Activated B cell treated with CpG ODN at 0.5 μM for 24 hours (primary cell): ENCODE data around the gene PIK3AP1. TPM values are rescaled to one million over a fixed set of nuclear protein-coding genes. Genes with fewer than 3 reads are reported as not detected.

ENCODE experiments used
- ATAC-seq: fragments of 200-7000 bp; cut with Tn5 transposase; one replicate; pipeline ENCODE4 v1.10.0; 2021; ENCODE audit warnings: low read depth, mild to moderate bottlenecking, moderate library complexity
- CTCF ChIA-PET: fragments of 350-600 bp; sonication (Branson Sonifier 250); formaldehyde crosslinking; loops from one replicate; lab custom pipeline; 2021; ENCODE audit warnings: antibody characterized with exemption; lab: Charles Lee
- POLR2A ChIA-PET: fragments of 350-600 bp; sonication (Branson Sonifier 250); formaldehyde crosslinking; loops from one replicate; lab custom pipeline; 2021; ENCODE audit warnings: antibody characterized with exemption; lab: Charles Lee
- DNase-seq: peaks from one replicate; pipeline ENCODE4 v3.0.0; 2022
- H3K27ac Mint-ChIP-seq: one replicate; pipeline ENCODE4 v1.8.0; 2020; ENCODE audit warnings: mixed read lengths
- H3K27me3 Mint-ChIP-seq: one replicate; pipeline ENCODE4 v1.8.0; 2021; ENCODE audit warnings: mixed read lengths
- H3K36me3 Mint-ChIP-seq: one replicate; pipeline ENCODE4 v1.8.0; 2021; ENCODE audit warnings: low read depth, mixed read lengths
- H3K4me1 Mint-ChIP-seq: one replicate; pipeline ENCODE4 v1.8.0; 2021; ENCODE audit warnings: mixed read lengths
- H3K4me3 Mint-ChIP-seq: one replicate; pipeline ENCODE4 v1.8.0; 2020; ENCODE audit warnings: mild to moderate bottlenecking, mixed read lengths
- H3K9me3 Mint-ChIP-seq: one replicate; pipeline ENCODE4 v1.8.0; 2020; ENCODE audit warnings: mixed read lengths
- intact Hi-C: fragments of 100-400 bp; cut with micrococcal nuclease; formaldehyde crosslinking; loops from one replicate; pipeline ENCODE4 v1.15.1; 2024
- total RNA-seq: library from RNA; stranded (reverse); gene quantifications from 2 replicates; pipeline ENCODE4 v1.2.3, GENCODE V29; 2022
- TF ChIP-seq, protein P1 (sequence below): fragments of 200-600 bp; IDR thresholded peaks from one replicate; pipeline ENCODE4 v1.8.0; 2022; ENCODE audit warnings: antibody characterized with exemption, mild to moderate bottlenecking

The PIK3AP1 gene
- total RNA-seq, 1 donor from 2014 or later = 157 TPM

DNA sequence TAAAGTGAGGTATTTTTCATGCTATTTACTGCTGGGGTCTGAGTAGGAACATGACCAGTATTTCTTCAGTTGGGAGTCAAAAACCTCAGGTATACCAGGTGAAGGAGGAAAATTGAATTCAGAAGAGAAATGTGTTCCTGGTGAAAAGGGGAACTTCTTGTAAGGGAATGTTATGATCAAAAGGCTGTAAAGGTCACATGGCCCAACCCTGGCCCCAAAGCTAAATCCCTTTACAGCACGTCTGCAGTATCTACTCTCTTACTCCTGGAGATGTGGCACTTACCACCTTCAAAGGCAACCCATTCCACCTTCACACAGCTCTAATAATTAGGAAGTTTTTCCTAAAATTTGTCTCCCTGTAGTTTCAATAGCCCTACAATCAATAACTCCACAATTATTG is 15.2 kb downstream of the PIK3AP1 start:
- peak overlapping the region; percentile 67 for H3K4me3 Mint-ChIP-seq
- TF ChIP-seq, protein P1, sequence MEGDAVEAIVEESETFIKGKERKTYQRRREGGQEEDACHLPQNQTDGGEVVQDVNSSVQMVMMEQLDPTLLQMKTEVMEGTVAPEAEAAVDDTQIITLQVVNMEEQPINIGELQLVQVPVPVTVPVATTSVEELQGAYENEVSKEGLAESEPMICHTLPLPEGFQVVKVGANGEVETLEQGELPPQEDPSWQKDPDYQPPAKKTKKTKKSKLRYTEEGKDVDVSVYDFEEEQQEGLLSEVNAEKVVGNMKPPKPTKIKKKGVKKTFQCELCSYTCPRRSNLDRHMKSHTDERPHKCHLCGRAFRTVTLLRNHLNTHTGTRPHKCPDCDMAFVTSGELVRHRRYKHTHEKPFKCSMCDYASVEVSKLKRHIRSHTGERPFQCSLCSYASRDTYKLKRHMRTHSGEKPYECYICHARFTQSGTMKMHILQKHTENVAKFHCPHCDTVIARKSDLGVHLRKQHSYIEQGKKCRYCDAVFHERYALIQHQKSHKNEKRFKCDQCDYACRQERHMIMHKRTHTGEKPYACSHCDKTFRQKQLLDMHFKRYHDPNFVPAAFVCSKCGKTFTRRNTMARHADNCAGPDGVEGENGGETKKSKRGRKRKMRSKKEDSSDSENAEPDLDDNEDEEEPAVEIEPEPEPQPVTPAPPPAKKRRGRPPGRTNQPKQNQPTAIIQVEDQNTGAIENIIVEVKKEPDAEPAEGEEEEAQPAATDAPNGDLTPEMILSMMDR = no peak

DNA sequence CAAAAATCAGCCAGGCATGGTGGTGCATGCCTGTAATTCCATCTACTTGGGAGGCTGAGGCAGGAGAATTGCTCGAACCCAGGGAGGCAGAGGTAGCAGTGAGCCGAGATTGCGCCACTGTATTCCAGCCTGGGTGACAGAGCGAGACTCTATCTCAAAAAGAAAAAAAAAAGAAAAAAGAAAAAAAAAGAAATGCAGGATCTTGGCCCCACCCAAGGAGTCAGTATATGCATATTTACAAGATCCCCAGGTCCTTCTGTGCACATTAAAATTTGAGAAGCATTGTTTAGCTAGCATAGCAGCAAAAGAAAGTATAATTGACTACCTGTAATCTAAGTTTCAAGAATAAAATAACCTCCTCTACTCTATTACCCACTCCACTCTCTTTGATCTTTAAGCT is 15.8 kb downstream of the PIK3AP1 start:
- ATAC-seq (no peak), DNase-seq (no peak)
- intact Hi-C loops = loop anchor here (10.0 kb wide), 2 partner anchors 430 to 720 kb away; partner anchors contain the start of genes BLNK and PGAM1
- peak overlapping the region; percentile 82 for H3K27ac Mint-ChIP-seq
- CTCF ChIA-PET = interaction anchor here (1.1 to 3.4 kb wide), 3 partner anchors 14 to 64 kb away, joined by 3 to 12 read pairs (median 4); no protein-coding TSS in a partner anchor
- peaks cover 53% of the 10 kb centered on the region for H3K36me3 Mint-ChIP-seq
- TF ChIP-seq, protein P1 = no peak
- no peaks in the 10 kb centered on the region for H3K9me3 Mint-ChIP-seq
- POLR2A ChIA-PET = interaction anchor here (0.7 to 2.9 kb wide), 7 partner anchors 10 to 347 kb away, joined by 3 to 16 read pairs (median 4); partner anchors contain the start of gene LCOR
- peak overlapping the region; percentile 67 for H3K4me3 Mint-ChIP-seq
- H3K27me3 Mint-ChIP-seq = no peaks in the 10 kb centered on the region
- peaks cover 94% of the 10 kb centered on the region for H3K4me1 Mint-ChIP-seq

More for the DNA sequence above, 15.2 kb downstream of the PIK3AP1 start:
- ChIA-PET CTCF (interaction anchor here (1.1 to 3.4 kb wide), 3 partner anchors 13 to 64 kb away, joined by 3 to 12 read pairs (median 4); no protein-coding TSS in a partner anchor), POLR2A (interaction anchor here (0.6 to 2.9 kb wide), 10 partner anchors 10 to 346 kb away, joined by 3 to 16 read pairs (median 5); no protein-coding TSS in a partner anchor)
- intact Hi-C loops = loop anchor here (10.0 kb wide), 2 partner anchors 430 to 720 kb away; partner anchors contain the start of genes BLNK and PGAM1
- H3K4me1 Mint-ChIP-seq = peaks cover 93% of the 10 kb centered on the region
- H3K9me3 Mint-ChIP-seq = no peaks in the 10 kb centered on the region
- H3K27ac Mint-ChIP-seq = peak overlapping the region; percentile 82
- H3K27me3 Mint-ChIP-seq = no peaks in the 10 kb centered on the region
- DNase-seq (no peak), ATAC-seq (no peak)
- H3K36me3 Mint-ChIP-seq = peaks cover 51% of the 10 kb centered on the region

DNA sequence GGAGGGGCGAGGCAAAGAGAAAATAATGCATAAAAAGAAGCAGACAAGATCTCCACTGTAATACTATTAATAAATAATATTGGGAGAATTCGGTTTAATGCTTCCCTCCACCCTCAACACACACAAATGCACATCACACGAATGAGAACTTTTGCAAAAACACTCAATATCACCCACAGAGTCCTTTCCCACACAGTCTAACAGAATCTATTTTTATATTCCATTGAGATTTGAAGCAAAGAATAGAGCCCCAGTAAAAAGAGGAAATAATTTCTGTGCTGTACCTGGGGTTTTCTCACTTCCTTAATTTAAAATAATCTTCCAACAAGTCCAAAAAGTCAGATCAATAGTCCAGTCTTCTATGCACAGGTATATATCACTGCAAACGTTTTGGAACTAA is 17.0 kb downstream of the PIK3AP1 start:
- ChIA-PET POLR2A (interaction anchor here (0.7 to 3.6 kb wide), 5 partner anchors 8 to 129 kb away, joined by 3 to 31 read pairs (median 9); partner anchors contain the start of gene LCOR), CTCF (no interaction called here)
- peak overlapping the region; percentile 82 for H3K27ac Mint-ChIP-seq
- no peaks in the 10 kb centered on the region for H3K27me3 Mint-ChIP-seq
- H3K9me3 Mint-ChIP-seq = no peaks in the 10 kb centered on the region
- DNase-seq = no peak
- peaks cover 43% of the 10 kb centered on the region for H3K36me3 Mint-ChIP-seq
- H3K4me1 Mint-ChIP-seq = peaks cover 86% of the 10 kb centered on the region
- intact Hi-C loops = loop anchor here (10.0 kb wide), 2 partner anchors 429 to 721 kb away; partner anchors contain the start of genes BLNK and PGAM1
- TF ChIP-seq, protein P1 = no peak
- H3K4me3 Mint-ChIP-seq = peak overlapping the region; percentile 67
- ATAC-seq = peak; percentile 23

DNA sequence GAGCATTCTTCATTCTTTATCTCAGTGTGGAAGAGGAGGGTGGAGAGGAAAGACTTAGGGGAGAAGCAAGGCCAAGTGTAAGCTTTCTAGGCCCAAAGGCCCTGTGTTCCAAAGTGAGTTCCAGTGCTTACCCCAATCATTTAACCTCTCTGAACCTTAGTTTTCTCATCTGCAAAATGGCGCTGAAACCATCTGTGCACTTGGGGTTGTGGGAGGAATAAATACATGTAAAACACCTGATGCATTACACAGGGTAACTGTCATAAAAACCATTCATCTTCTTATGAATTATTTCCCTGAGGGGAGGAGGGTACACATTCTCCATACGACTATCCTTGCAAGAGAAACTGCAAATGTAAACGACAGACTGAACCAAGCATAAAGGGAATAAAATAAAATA is 19.0 kb downstream of the PIK3AP1 start:
- peak overlapping the region; percentile 94 for H3K4me3 Mint-ChIP-seq
- no peak for DNase-seq
- intact Hi-C loops = loop anchor here (2.0 to 10.0 kb wide), 4 partner anchors 14 to 724 kb away; partner anchors contain the start of genes BLNK and PGAM1
- no peak for ATAC-seq
- H3K4me1 Mint-ChIP-seq = peaks cover 87% of the 10 kb centered on the region
- CTCF ChIA-PET = interaction anchor here (0.8 to 3.9 kb wide), 7 partner anchors 8 to 61 kb away, joined by 3 to 12 read pairs (median 4); no protein-coding TSS in a partner anchor
- POLR2A ChIA-PET = interaction anchor here (0.5 to 3.6 kb wide), 15 partner anchors 10 to 88 kb away, joined by 3 to 31 read pairs (median 6); partner anchors contain the start of gene PIK3AP1
- TF ChIP-seq, protein P1 = no peak
- H3K36me3 Mint-ChIP-seq = peaks cover 39% of the 10 kb centered on the region
- no peaks in the 10 kb centered on the region for H3K27me3 Mint-ChIP-seq
- H3K27ac Mint-ChIP-seq = peak overlapping the region; percentile 97
- H3K9me3 Mint-ChIP-seq = no peaks in the 10 kb centered on the region
